GM23248 (cell line): ENCODE measurements around the gene THOC6. TPM values are rescaled to one million over a fixed set of nuclear protein-coding genes. Genes with fewer than 3 reads are reported as not detected.
"Not testable (repeated sequence)": the region's sequence is repeated elsewhere in the genome, so short reads cannot be mapped to it uniquely, and the experiment has no call there.

Experiments
- DNase-seq: peaks from one replicate; pipeline ENCODE4 v3.0.0-alpha.2; 2015
- H2AFZ ChIP-seq: fragments of 200-600 bp; sonication (generic); 2 replicates; pipeline ENCODE4 v1.6.1; 2016; ENCODE audit warnings: antibody characterized with exemption
- H3F3A ChIP-seq: fragments of 200-600 bp; sonication (generic); 2 replicates; pipeline ENCODE4 v1.6.1; 2016; ENCODE audit warnings: mild to moderate bottlenecking, antibody characterized with exemption, mixed run types; ENCODE audit not compliant: insufficient read depth
- H3K27ac ChIP-seq: fragments of 200-600 bp; sonication (generic); 2 replicates; pipeline ENCODE4 v1.5.1; 2016; ENCODE audit warnings: mild to moderate bottlenecking
- H3K27me3 ChIP-seq: fragments of 200-600 bp; sonication (generic); replicated peaks from 2 replicates; pipeline ENCODE4 v1.6.1; 2016; ENCODE audit warnings: mild to moderate bottlenecking; ENCODE audit not compliant: insufficient read depth
- H3K36me3 ChIP-seq: fragments of 200-600 bp; sonication (generic); 2 replicates; pipeline ENCODE4 v1.6.1; 2016; ENCODE audit warnings: low read depth, mild to moderate bottlenecking
- H3K4me1 ChIP-seq: fragments of 200-600 bp; sonication (generic); 2 replicates; pipeline ENCODE4 v1.6.1; 2016; ENCODE audit warnings: mild to moderate bottlenecking; ENCODE audit not compliant: insufficient read depth
- H3K4me2 ChIP-seq: fragments of 200-600 bp; sonication (generic); one replicate; pipeline ENCODE4 v1.6.1; 2016; ENCODE audit warnings: mild to moderate bottlenecking; ENCODE audit not compliant: unreplicated experiment
- H3K4me3 ChIP-seq: fragments of 200-600 bp; sonication (generic); 2 replicates; pipeline ENCODE4 v1.5.1; 2016; ENCODE audit warnings: mild to moderate bottlenecking
- H3K79me2 ChIP-seq: fragments of 200-600 bp; sonication (generic); 2 replicates; pipeline ENCODE4 v1.6.1; 2016; ENCODE audit warnings: mild to moderate bottlenecking; ENCODE audit not compliant: insufficient read depth
- H3K9ac ChIP-seq: fragments of 200-600 bp; sonication (generic); 2 replicates; pipeline ENCODE4 v1.6.1; 2016; ENCODE audit warnings: mild to moderate bottlenecking
- H3K9me2 ChIP-seq: fragments of 200-600 bp; sonication (generic); 2 replicates; pipeline ENCODE4 v1.6.1; 2016; ENCODE audit warnings: mixed run types, mild to moderate bottlenecking, moderate library complexity; ENCODE audit not compliant: insufficient read depth
- H3K9me3 ChIP-seq: fragments of 200-600 bp; sonication (generic); one replicate; pipeline ENCODE4 v1.6.1; 2017; ENCODE audit warnings: low read depth
- H4K20me1 ChIP-seq: fragments of 200-600 bp; sonication (generic); 2 replicates; pipeline ENCODE4 v1.6.0; 2016; ENCODE audit not compliant: insufficient read depth
- EZH2 ChIP-seq: fragments of 200-600 bp; sonication (generic); IDR thresholded peaks from 2 replicates; pipeline ENCODE4 v1.6.1; 2018; ENCODE audit warnings: antibody characterized with exemption, mild to moderate bottlenecking; ENCODE audit not compliant: insufficient read depth, poor library complexity, severe bottlenecking
- EZH2phosphoT487 ChIP-seq: fragments of 200-600 bp; sonication (generic); IDR thresholded peaks from 2 replicates; pipeline ENCODE4 v1.6.1; 2018; ENCODE audit warnings: antibody characterized with exemption, moderate library complexity, mild to moderate bottlenecking, low read depth; ENCODE audit not compliant: insufficient read depth
- WGBS, 2 experiments: methylation state at CpG; one replicate each; pipeline ENCODE4 v1.1.6; 2015 to 2017; ENCODE audit warnings: low lambda C conversion rate in 2 of 2, low coverage in 1 of 2; ENCODE audit errors: missing lambda C conversion rate in 2 of 2; 5-methylcytosine and 5-hydroxymethylcytosine counted together
- in situ Hi-C: fragments of 300-500 bp; cut with MboI; formaldehyde crosslinking; loops from 2 replicates; pipeline ENCODE4 v1.15.0; 2020
- polyA plus RNA-seq: library from polyadenylated mRNA; unstranded; fragments of >200 nt; fragmentation: Nextera tagmentation; extraction: Ambion mirVana; gene quantifications from 2 replicates; pipeline ENCODE4 v1.2.1, GENCODE V29; 2016
- small RNA-seq: library from RNA; depleted of rRNA; stranded (forward); fragments of <200 nt; gene quantifications from one replicate; pipeline ENCODE3, GENCODE V24; 2014; ENCODE audit warnings: low read depth, low replicate concordance
- total RNA-seq: library from RNA; depleted of rRNA; stranded (reverse); fragments of >200 nt; shearing (Covaris generic); gene quantifications from 2 replicates; pipeline ENCODE4 v1.2.3, GENCODE V29; 2014; rRNA removed

THOC6 gene
- total and polyA plus RNA-seq, 2 experiments from 2014 or later: 17.7 to 22.4 TPM

GRCh38 chr16:3073448-3073847, 49.6 kb downstream of the THOC6 start:
- Histone ChIP-seq H3K27ac (no peak overlapping the region), H3K9me2 (no peaks in the 10 kb centered on the region), H3K27me3 (peaks cover 24% of the 10 kb centered on the region), H3F3A (no peaks in the 10 kb centered on the region), H4K20me1 (no peaks in the 10 kb centered on the region), H3K4me2 (no peak overlapping the region), H3K79me2 (no peaks in the 10 kb centered on the region), H3K9me3 (no peaks in the 10 kb centered on the region), H2AFZ (no peak overlapping the region), H3K4me1 (no peaks in the 10 kb centered on the region), H3K36me3 (no peaks in the 10 kb centered on the region), H3K9ac (no peak overlapping the region), H3K4me3 (no peak overlapping the region)
- in situ Hi-C loops: no loop called here
- no peak for DNase-seq
- TF ChIP-seq EZH2: no peak
- TF ChIP-seq EZH2phosphoT487: no peak
- WGBS, 2 experiments: 83 to 85% methylated on average over 7 of the region's 7 CpGs

DNA sequence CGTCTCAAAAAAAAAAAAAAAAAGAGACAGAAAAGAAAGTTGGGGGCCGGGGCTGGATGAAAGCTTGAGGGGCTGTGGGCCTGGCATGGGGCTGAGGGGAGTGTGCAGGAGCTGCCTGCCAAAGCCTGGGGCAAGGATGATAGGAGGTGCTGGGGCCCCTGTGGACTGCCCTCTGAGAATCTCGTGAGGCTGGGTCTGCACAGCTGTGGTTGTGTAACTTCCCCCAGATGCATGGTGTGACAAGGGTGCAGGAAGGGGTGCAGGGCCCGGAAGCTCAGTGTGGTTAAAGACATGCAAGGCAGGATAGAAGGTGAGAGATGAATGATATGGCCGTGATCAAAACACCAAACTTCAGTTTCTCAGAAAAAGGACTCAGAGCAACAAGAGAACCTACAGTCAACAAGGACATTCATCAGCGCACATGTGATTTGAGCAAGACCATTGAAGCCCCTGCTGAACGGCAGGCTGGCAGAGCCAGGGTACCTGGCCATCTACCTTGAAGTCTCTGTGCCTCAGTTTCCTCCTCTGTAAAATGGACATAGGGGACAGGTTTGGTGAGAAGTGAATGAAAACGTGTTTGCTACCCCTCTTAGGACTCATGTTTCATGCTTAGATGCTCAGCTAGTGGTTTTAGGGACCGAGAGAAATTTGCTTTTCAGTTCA, 51.2 kb downstream of the THOC6 start:
- no peak for TF ChIP-seq EZH2phosphoT487
- no peak for TF ChIP-seq EZH2
- peaks cover 38% of the 10 kb centered on the region for H3K27me3 ChIP-seq
- H3K79me2 ChIP-seq: no peaks in the 10 kb centered on the region
- no peak overlapping the region for H3K9ac ChIP-seq
- no peaks in the 10 kb centered on the region for H3F3A ChIP-seq
- no peaks in the 10 kb centered on the region for H3K9me2 ChIP-seq
- no peaks in the 10 kb centered on the region for H3K36me3 ChIP-seq
- H3K4me3 ChIP-seq: no peak overlapping the region
- no peaks in the 10 kb centered on the region for H4K20me1 ChIP-seq
- H3K9me3 ChIP-seq: no peaks in the 10 kb centered on the region
- H3K27ac ChIP-seq: no peak overlapping the region
- WGBS, 2 experiments: 34 to 47% methylated on average over 8 to 9 of the region's 9 CpGs
- H2AFZ ChIP-seq: no peak overlapping the region
- no peaks in the 10 kb centered on the region for H3K4me1 ChIP-seq
- DNase-seq: no peak
- no peak overlapping the region for H3K4me2 ChIP-seq
- in situ Hi-C loops: no loop called here

DNA sequence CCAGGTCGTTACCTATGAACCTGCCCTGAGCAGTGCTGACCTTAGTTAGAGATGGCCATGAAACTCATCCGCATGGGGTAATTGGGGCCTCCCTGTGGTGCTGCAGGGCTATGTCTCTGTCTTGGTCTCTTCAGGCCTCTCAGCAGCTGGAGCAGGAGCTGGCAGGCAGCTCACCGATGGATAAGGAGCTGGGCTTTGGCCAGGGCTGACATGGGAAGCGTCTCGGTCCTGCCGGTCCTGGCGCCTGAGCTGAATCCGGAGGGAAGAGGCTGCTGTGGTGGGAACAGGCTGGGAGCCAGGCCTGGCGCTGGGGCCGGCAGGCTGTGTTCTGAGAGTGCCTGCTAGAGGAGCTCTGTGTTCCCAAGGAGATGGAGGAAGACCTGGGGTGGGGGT, 51.7 kb downstream of the THOC6 start:
- TF ChIP-seq EZH2phosphoT487 (no peak), EZH2 (no peak)
- DNase-seq: no peak
- Histone ChIP-seq H4K20me1 (no peaks in the 10 kb centered on the region), H3K27me3 (peaks cover 38% of the 10 kb centered on the region), H3K4me3 (no peak overlapping the region), H3F3A (no peaks in the 10 kb centered on the region), H3K9me2 (no peaks in the 10 kb centered on the region), H3K79me2 (no peaks in the 10 kb centered on the region), H3K9me3 (no peaks in the 10 kb centered on the region), H3K4me2 (no peak overlapping the region), H3K9ac (no peak overlapping the region), H2AFZ (no peak overlapping the region), H3K27ac (no peak overlapping the region), H3K4me1 (no peaks in the 10 kb centered on the region), H3K36me3 (no peaks in the 10 kb centered on the region)
- in situ Hi-C loops: no loop called here
- WGBS, 2 experiments: 20 to 22% methylated on average over 10 of the region's 10 CpGs

DNA sequence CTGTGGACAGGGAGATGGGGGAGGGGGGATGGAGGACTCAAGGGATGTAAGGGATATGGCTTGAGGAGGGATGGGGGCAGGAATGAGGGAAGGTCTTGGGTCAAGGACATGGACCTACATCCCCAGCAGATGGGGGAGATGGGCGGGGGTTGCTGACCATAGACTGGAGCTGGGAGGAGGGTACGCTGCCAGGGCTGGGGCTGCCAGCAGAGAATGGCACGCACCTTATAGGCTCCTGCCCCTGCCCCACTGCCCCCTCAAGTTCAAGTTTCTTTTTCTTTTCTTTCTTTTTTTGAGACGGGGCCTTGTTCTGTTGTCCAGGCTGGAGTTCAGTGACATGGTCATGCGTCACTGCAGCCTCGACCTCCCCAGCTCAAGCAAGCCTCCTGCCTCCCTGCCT, 52.1 kb downstream of the THOC6 start:
- WGBS, 2 experiments: 71 to 73% methylated on average over 3 to 6 of the region's 6 CpGs
- H3K27me3 ChIP-seq: peaks cover 37% of the 10 kb centered on the region
- DNase-seq, H3K36me3 ChIP-seq, H3K9ac ChIP-seq, H3K9me3 ChIP-seq, H4K20me1 ChIP-seq, H3F3A ChIP-seq, H3K4me1 ChIP-seq, H3K4me3 ChIP-seq, H3K4me2 ChIP-seq, H2AFZ ChIP-seq, H3K79me2 ChIP-seq, H3K27ac ChIP-seq, H3K9me2 ChIP-seq, in situ Hi-C loops: not testable (repeated sequence)

GRCh38 chr16:3076577-3076976, 52.7 kb downstream of the THOC6 start:
- Histone ChIP-seq H4K20me1 (no peaks in the 10 kb centered on the region), H3K27ac (no peak overlapping the region), H3K9ac (no peak overlapping the region), H3F3A (no peaks in the 10 kb centered on the region), H3K4me2 (no peak overlapping the region), H3K9me3 (no peaks in the 10 kb centered on the region), H3K4me1 (no peaks in the 10 kb centered on the region), H3K36me3 (no peaks in the 10 kb centered on the region), H3K9me2 (no peaks in the 10 kb centered on the region), H3K4me3 (no peak overlapping the region), H3K27me3 (peaks cover 32% of the 10 kb centered on the region), H3K79me2 (no peaks in the 10 kb centered on the region), H2AFZ (no peak overlapping the region)
- in situ Hi-C loops: no loop called here
- TF ChIP-seq EZH2 (no peak), EZH2phosphoT487 (no peak)
- DNase-seq: no peak
- 41 to 43% methylated on average over 6 of the region's 6 CpGs for WGBS, 2 experiments

Small RNA genes within 50 kb of the gene (small RNA-seq; reads per million reads assigned to genes)
- gene LINC00514: not detected

Other genes with a start within 250 kb of the THOC6 start
- 320 and 713 TPM in 2 replicates for gene ELOB, start 246.8 kb upstream of the THOC6 start, total RNA-seq
- gene ELOB, start 246.8 kb upstream of the THOC6 start, polyA plus RNA-seq: 565 and 586 TPM in 2 replicates
- gene PRSS33, start 236.5 kb upstream of the THOC6 start, total RNA-seq: not detected in 2 replicates
- gene PRSS33, start 236.5 kb upstream of the THOC6 start, polyA plus RNA-seq: not detected in 2 replicates
- gene PRSS41, start 225.6 kb upstream of the THOC6 start, total RNA-seq: not detected in 2 replicates
- gene PRSS41, start 225.6 kb upstream of the THOC6 start, polyA plus RNA-seq: not detected in 2 replicates
- not detected in 2 replicates for gene PRSS21, start 206.8 kb upstream of the THOC6 start, total RNA-seq
- gene PRSS21, start 206.8 kb upstream of the THOC6 start, polyA plus RNA-seq: not detected in 2 replicates
- not detected in 2 replicates for gene ZG16B, start 193.7 kb upstream of the THOC6 start, total RNA-seq
- not detected in 2 replicates for gene ZG16B, start 193.7 kb upstream of the THOC6 start, polyA plus RNA-seq
- not detected in 2 replicates for gene PRSS22, start 165.9 kb upstream of the THOC6 start, total RNA-seq
- gene PRSS22, start 165.9 kb upstream of the THOC6 start, polyA plus RNA-seq: not detected in 2 replicates
- 60.3 and 112 TPM in 2 replicates for gene FLYWCH2, start 140.8 kb upstream of the THOC6 start, total RNA-seq
- gene FLYWCH2, start 140.8 kb upstream of the THOC6 start, polyA plus RNA-seq: 48.6 and 53.6 TPM in 2 replicates
- 43.3 and 44.7 TPM in 2 replicates for gene FLYWCH1, start 112.1 kb upstream of the THOC6 start, total RNA-seq
- 16.0 and 18.7 TPM in 2 replicates for gene FLYWCH1, start 112.1 kb upstream of the THOC6 start, polyA plus RNA-seq
- gene KREMEN2, start 59.8 kb upstream of the THOC6 start, total RNA-seq: not detected in 2 replicates
- not detected in 2 replicates for gene KREMEN2, start 59.8 kb upstream of the THOC6 start, polyA plus RNA-seq
- 7.7 and 11.3 TPM in 2 replicates for gene PAQR4, start 54.7 kb upstream of the THOC6 start, total RNA-seq
- gene PAQR4, start 54.7 kb upstream of the THOC6 start, polyA plus RNA-seq: 5.1 and 5.6 TPM in 2 replicates
- gene PKMYT1, start 43.6 kb upstream of the THOC6 start, total RNA-seq: 11.0 and 15.6 TPM in 2 replicates
- gene PKMYT1, start 43.6 kb upstream of the THOC6 start, polyA plus RNA-seq: 21.1 TPM in 2 replicates
- gene CLDN9, start 11.1 kb upstream of the THOC6 start, total RNA-seq: not detected in 2 replicates
- gene CLDN9, start 11.1 kb upstream of the THOC6 start, polyA plus RNA-seq: 0.09 TPM in 1 of 2 replicates, not detected in the other
- gene CLDN6, start 5.9 kb upstream of the THOC6 start, total RNA-seq: not detected in 2 replicates
- 0.32 and 0.33 TPM in 2 replicates for gene CLDN6, start 5.9 kb upstream of the THOC6 start, polyA plus RNA-seq
- gene TNFRSF12A, start 3.7 kb upstream of the THOC6 start, total RNA-seq: 700 and 735 TPM in 2 replicates
- gene TNFRSF12A, start 3.7 kb upstream of the THOC6 start, polyA plus RNA-seq: 864 and 895 TPM in 2 replicates
- gene HCFC1R1, start 93 bp upstream of the THOC6 start, total RNA-seq: 5.8 and 7.2 TPM in 2 replicates
- gene HCFC1R1, start 93 bp upstream of the THOC6 start, polyA plus RNA-seq: 53.2 and 60.4 TPM in 2 replicates
- gene BICDL2, start 12.9 kb downstream of the THOC6 start, total RNA-seq: 0.11 TPM in 1 of 2 replicates, not detected in the other
- gene BICDL2, start 12.9 kb downstream of the THOC6 start, polyA plus RNA-seq: 0.30 and 0.63 TPM in 2 replicates
- gene MMP25, start 22.5 kb downstream of the THOC6 start, total RNA-seq: not detected in 2 replicates
- gene MMP25, start 22.5 kb downstream of the THOC6 start, polyA plus RNA-seq: 0.16 and 0.23 TPM in 2 replicates
- gene IL32, start 41.6 kb downstream of the THOC6 start, total RNA-seq: 0.76 TPM in 1 of 2 replicates, not detected in the other
- gene IL32, start 41.6 kb downstream of the THOC6 start, polyA plus RNA-seq: 0.56 and 1.0 TPM in 2 replicates
- not detected in 2 replicates for gene ZSCAN10, start 75.3 kb downstream of the THOC6 start, total RNA-seq
- 0.08 TPM in 1 of 2 replicates, not detected in the other for gene ZSCAN10, start 75.3 kb downstream of the THOC6 start, polyA plus RNA-seq
- 12.5 and 14.6 TPM in 2 replicates for gene ZNF205, start 88.6 kb downstream of the THOC6 start, total RNA-seq
- 4.2 and 4.4 TPM in 2 replicates for gene ZNF205, start 88.6 kb downstream of the THOC6 start, polyA plus RNA-seq
- gene ZNF213, start 111.0 kb downstream of the THOC6 start, total RNA-seq: 7.3 and 7.7 TPM in 2 replicates
- 5.3 and 5.4 TPM in 2 replicates for gene ZNF213, start 111.0 kb downstream of the THOC6 start, polyA plus RNA-seq
- 5.3 TPM in 1 of 2 replicates, not detected in the other for gene OR1F1, start 164.2 kb downstream of the THOC6 start, total RNA-seq
- not detected in 2 replicates for gene OR1F1, start 164.2 kb downstream of the THOC6 start, polyA plus RNA-seq
- 6.2 and 10.3 TPM in 2 replicates for gene ZNF200, start 211.1 kb downstream of the THOC6 start, total RNA-seq
- gene ZNF200, start 211.1 kb downstream of the THOC6 start, polyA plus RNA-seq: 7.0 and 7.8 TPM in 2 replicates
- gene MEFV, start 232.6 kb downstream of the THOC6 start, total RNA-seq: not detected in 2 replicates
- gene MEFV, start 232.6 kb downstream of the THOC6 start, polyA plus RNA-seq: not detected in 2 replicates